ENCODE data around the gene SLC5A10.
"Not testable (repeated sequence)": the region's sequence is repeated elsewhere in the genome, so short reads cannot be mapped to it uniquely, and the experiment has no call there.

The SLC5A10 gene

GRCh38 chr17:19062009-19062717, 110.2 kb downstream of the SLC5A10 start:
- H3K27me3 ChIP-seq (ENCODE audit: control insufficient read depth in 2 of 2, insufficient read depth in 2 of 2, low read length in 2 of 2); H3K27ac ChIP-seq (ENCODE audit: low read depth in 2 of 2, low read length in 2 of 2); H3K4me3 ChIP-seq (ENCODE audit: low read length in 2 of 2); H3K9me3 ChIP-seq (ENCODE audit: control insufficient read depth in 2 of 2, low read length in 2 of 2); H3K4me1 ChIP-seq (ENCODE audit: control insufficient read depth in 2 of 2, insufficient read depth in 2 of 2, low read length in 2 of 2); H3K9ac ChIP-seq (ENCODE audit: low read depth in 1 of 2, low read length in 2 of 2); H3K36me3 ChIP-seq (ENCODE audit: control insufficient read depth in 2 of 2, insufficient read depth in 2 of 2, low read length in 2 of 2): not testable (repeated sequence)

- H3K36me3 ChIP-seq (ENCODE audit: control insufficient read depth in 2 of 2, insufficient read depth in 2 of 2, low read length in 2 of 2); H3K9me3 ChIP-seq (ENCODE audit: control insufficient read depth in 2 of 2, low read length in 2 of 2); H3K9ac ChIP-seq (ENCODE audit: low read depth in 1 of 2, low read length in 2 of 2); H3K4me1 ChIP-seq (ENCODE audit: control insufficient read depth in 2 of 2, insufficient read depth in 2 of 2, low read length in 2 of 2); H3K27me3 ChIP-seq (ENCODE audit: control insufficient read depth in 2 of 2, insufficient read depth in 2 of 2, low read length in 2 of 2); H3K4me3 ChIP-seq (ENCODE audit: low read length in 2 of 2); H3K27ac ChIP-seq (ENCODE audit: low read depth in 2 of 2, low read length in 2 of 2): not testable (repeated sequence)
Observed at GRCh38 chr17:19062718-19063325, 110.9 kb downstream of the SLC5A10 start.

- not testable (repeated sequence) for H3K9me3 ChIP-seq (ENCODE audit: control insufficient read depth in 2 of 2, low read length in 2 of 2); H3K9ac ChIP-seq (ENCODE audit: low read depth in 1 of 2, low read length in 2 of 2); H3K27ac ChIP-seq (ENCODE audit: low read depth in 2 of 2, low read length in 2 of 2); H3K27me3 ChIP-seq (ENCODE audit: control insufficient read depth in 2 of 2, insufficient read depth in 2 of 2, low read length in 2 of 2); H3K4me1 ChIP-seq (ENCODE audit: control insufficient read depth in 2 of 2, insufficient read depth in 2 of 2, low read length in 2 of 2); H3K36me3 ChIP-seq (ENCODE audit: control insufficient read depth in 2 of 2, insufficient read depth in 2 of 2, low read length in 2 of 2); H3K4me3 ChIP-seq (ENCODE audit: low read length in 2 of 2)
Observed at GRCh38 chr17:19063326-19063956, 111.5 kb downstream of the SLC5A10 start.

- H3K27ac ChIP-seq (ENCODE audit: low read depth in 2 of 2, low read length in 2 of 2); H3K4me1 ChIP-seq (ENCODE audit: control insufficient read depth in 2 of 2, insufficient read depth in 2 of 2, low read length in 2 of 2); H3K9ac ChIP-seq (ENCODE audit: low read depth in 1 of 2, low read length in 2 of 2); H3K27me3 ChIP-seq (ENCODE audit: control insufficient read depth in 2 of 2, insufficient read depth in 2 of 2, low read length in 2 of 2); H3K4me3 ChIP-seq (ENCODE audit: low read length in 2 of 2); H3K9me3 ChIP-seq (ENCODE audit: control insufficient read depth in 2 of 2, low read length in 2 of 2); H3K36me3 ChIP-seq (ENCODE audit: control insufficient read depth in 2 of 2, insufficient read depth in 2 of 2, low read length in 2 of 2): not testable (repeated sequence)
Observed at GRCh38 chr17:19064378-19064777, 112.4 kb downstream of the SLC5A10 start.

- not testable (repeated sequence) for H3K4me3 ChIP-seq (ENCODE audit: low read length in 2 of 2); H3K9ac ChIP-seq (ENCODE audit: low read depth in 1 of 2, low read length in 2 of 2); H3K27ac ChIP-seq (ENCODE audit: low read depth in 2 of 2, low read length in 2 of 2); H3K4me1 ChIP-seq (ENCODE audit: control insufficient read depth in 2 of 2, insufficient read depth in 2 of 2, low read length in 2 of 2); H3K9me3 ChIP-seq (ENCODE audit: control insufficient read depth in 2 of 2, low read length in 2 of 2); H3K36me3 ChIP-seq (ENCODE audit: control insufficient read depth in 2 of 2, insufficient read depth in 2 of 2, low read length in 2 of 2); H3K27me3 ChIP-seq (ENCODE audit: control insufficient read depth in 2 of 2, insufficient read depth in 2 of 2, low read length in 2 of 2)
Observed at GRCh38 chr17:19070318-19071168, 118.6 kb downstream of the SLC5A10 start.
